Gastroesophageal sphincter (tissue), 3 donors: ENCODE results near the gene PDZRN4.

Experiments used
- CTCF ChIP-seq, 4 experiments: fragments of 200-600 bp in 2 of 4; fragments of 450-650 bp in 2 of 4; sonication (generic) in 1 of 4; IDR thresholded peaks; one replicate each; pipeline ENCODE4 v1.5.1; 2017 to 2019; ENCODE audit warnings: antibody characterized with exemption in 4 of 4, mild to moderate bottlenecking in 2 of 4, moderate library complexity in 2 of 4
- POLR2A ChIP-seq, 2 donors: fragments of 450-650 bp; IDR thresholded peaks; one replicate each; pipeline ENCODE4 v1.6.1; 2017; ENCODE audit warnings: antibody characterized with exemption in 2 of 2, mild to moderate bottlenecking in 2 of 2, moderate library complexity in 1 of 2

- TF ChIP-seq CTCF (IDR thresholded peaks at IDR 0.05) (no peak), POLR2A (IDR thresholded peaks at IDR 0.05) (no peak)
These were observed 3.3 kb upstream of the PDZRN4 start for GRCh38 chr12:41184864-41185263.
